NCI-H2196 treated with DMSO at 0.1 percent for 48 hours (cell line): Measurements from ENCODE around the gene CCR7.
"Not testable (repeated sequence)": the region's sequence is repeated elsewhere in the genome, so short reads cannot be mapped to it uniquely, and the experiment has no call there.

ENCODE experiments used
- DNase-seq: peaks from one replicate; lab custom pipeline; 2025; ENCODE audit not compliant: unreplicated experiment; lab: John Stamatoyannopoulos, UW

Gene CCR7

DNA sequence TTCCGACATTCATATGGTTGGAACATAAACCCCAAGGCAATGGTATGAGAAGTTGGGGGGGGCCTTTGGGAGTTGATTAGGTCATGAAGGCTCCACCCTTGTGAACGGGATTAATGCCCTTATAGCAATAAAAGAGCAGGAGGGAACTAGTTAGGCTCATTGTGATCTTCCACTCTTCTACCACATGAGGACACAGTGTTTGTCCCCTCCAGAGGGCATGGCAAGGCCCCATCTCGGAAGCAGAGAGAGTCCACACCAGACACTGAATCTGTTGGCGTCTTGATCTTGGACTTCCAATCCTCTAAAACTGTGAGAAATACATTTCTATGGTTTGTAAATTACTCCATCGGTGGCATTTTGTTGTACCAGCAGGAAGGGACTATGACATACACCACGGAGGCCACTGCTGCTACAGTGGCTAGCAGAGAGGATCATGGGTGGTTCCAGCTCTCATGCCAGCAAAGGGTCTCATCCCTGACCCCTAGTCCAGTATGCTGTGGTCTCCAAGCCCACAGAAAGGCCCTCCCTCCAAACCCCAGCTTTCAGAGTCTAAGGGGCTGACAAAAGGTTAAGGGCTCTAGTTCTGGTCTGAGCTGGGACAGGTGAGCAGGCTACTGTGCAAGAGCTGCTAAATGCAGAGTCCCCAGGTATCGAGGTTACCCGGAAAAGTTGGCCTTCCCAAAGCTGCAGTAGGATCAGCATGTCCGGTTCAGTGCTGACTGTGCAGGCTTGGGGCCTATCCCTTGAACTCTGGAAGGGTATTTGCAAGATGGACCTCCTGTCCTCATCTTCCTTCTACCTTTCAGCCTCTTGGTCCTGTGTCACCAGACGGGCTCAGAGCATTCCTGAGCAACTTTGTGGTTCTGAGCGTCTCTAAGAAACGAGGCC, 12.2 kb downstream of the CCR7 start:
- DNase-seq = no peak

DNA sequence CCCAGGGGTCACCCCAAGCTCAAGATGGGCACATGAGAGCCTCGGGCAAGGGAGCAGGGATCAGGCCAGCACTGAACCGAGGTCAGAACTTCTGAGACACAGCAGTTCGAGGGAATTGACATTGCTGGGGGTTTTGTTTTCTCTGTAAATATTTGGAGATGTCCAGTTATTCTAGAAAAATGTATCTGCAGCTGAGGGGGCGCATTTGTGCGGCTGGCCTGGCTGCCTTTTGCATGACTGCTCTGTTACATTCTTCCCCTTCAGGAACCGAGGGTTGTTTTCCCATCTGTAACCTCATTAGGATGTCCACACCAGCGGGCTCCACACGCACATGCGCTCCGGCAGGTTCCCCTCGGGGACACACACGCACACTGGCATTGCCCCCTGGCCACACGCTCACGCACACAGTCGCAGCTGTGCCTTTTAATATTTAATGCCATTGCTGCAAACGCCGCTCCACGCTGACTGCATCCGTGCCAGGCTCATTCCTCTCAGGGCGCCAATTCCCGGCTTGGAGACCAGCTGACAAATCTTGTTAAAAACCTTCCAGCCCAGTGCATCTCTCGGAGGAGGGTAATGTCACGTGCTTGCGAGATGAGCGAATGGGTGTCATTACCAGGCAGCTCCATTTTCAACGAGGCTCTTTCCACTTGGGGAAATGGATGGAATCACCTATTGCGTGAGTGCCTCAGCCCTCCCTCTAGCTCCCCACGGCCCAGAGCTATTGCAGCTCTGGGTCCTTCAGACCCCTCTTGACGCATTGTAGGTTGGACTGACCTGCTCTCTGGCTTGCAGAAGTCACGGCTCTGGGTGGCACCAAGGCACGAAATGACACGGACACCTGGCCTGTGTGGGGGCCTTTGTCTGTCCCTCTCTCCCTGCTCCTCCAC, 13.1 kb downstream of the CCR7 start:
- DNase-seq = no peak

GRCh38 chr17:40551091-40551878, 14.0 kb downstream of the CCR7 start:
- no peak for DNase-seq

GRCh38 chr17:40550608-40551007, 14.7 kb downstream of the CCR7 start:
- no peak for DNase-seq

GRCh38 chr17:40548982-40549685, 16.1 kb downstream of the CCR7 start:
- DNase-seq = peak; percentile 33

DNA sequence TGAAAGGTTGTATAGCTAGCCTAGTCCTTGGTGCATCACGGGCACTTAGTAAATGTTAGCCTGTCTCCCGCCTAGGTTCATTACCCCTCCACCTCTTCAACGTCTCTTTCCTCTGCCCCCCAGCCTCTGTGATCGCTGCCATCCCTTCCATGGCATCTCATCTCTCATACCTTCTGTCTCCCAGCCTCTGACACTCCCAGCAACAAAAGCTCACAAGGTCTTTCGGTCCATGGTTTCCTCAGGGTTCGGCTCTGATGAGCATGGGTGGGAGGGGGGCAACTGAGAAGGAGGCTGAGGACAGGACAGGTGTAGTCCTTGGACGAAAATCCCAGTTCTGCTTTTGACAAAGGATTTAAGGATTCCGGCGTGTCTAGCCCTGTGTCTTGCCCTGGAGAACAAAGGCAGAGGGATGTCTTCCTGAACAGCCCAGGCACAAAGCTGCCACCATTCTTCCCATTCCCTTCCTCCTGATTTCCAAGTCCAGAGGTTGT, 16.7 kb downstream of the CCR7 start:
- no peak for DNase-seq

DNA sequence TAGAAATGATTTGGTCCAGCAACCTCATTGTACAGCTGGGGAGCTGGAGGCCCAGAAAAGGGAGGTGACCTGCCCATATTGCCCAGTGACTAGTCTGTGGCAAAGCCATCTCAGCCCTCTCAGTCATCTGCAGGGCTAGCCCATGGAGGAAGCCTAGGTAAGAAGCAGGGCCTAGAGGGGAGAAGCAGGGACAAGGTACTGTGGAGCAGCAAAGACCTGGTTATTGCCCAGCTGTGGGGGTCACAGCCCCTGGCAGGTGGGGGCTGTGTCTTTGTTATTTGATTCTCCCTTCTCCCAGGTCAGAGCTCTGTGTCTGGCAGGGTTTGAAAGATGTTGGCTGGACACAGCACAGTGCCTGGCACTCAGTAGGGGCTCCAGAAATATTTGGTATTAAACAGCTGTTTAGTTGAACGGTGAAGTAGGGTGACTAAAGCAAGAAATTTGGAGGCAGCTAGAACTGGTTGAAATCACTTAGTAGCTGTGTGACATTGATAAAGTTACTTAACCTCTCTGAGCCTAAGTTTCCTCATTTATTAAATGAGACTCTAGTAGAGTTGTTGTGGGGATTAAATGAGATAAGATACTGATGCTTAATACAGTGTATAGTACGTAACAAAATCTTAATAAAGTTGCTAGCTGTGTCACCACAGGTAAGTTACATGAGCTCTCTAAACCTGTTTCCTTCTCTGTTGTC, 17.3 kb downstream of the CCR7 start:
- DNase-seq = no peak

DNA sequence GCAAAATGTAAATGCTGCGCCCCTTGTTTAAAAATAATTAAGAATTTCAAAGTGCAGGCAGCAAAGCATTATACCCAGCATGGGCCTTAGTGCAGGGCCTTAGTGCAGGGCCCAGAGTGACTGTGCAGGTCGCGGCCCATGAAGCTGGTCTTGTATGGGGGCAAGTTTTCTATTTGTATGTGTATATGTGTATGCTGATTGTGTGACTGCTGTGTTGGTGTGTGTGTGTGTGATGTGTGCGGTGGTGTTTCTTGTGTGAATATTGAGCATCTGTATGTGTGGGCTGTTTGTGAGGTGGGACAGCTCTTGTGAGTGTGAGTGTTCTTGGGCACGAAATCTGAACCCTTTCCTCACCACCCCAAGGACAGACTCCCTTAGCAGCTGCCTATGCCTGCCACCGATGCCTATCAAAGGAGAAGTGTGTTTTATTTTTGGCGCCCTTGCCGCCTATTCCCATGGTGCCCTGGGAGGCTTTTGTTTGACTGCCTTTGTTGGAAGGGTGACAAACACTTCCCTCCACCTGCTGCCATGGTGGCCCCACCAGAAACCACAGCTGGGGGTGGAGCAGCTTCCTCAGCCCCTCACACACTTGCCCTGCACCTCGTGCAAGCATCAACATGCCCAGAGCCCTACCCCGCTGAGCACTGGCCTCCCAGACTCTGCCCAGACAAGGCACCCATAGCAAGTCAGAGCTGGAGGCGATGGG, 18.0 kb downstream of the CCR7 start:
- peak; percentile 80 for DNase-seq

GRCh38 chr17:40546497-40546896, 18.8 kb downstream of the CCR7 start:
- not testable (repeated sequence) for DNase-seq

DNA sequence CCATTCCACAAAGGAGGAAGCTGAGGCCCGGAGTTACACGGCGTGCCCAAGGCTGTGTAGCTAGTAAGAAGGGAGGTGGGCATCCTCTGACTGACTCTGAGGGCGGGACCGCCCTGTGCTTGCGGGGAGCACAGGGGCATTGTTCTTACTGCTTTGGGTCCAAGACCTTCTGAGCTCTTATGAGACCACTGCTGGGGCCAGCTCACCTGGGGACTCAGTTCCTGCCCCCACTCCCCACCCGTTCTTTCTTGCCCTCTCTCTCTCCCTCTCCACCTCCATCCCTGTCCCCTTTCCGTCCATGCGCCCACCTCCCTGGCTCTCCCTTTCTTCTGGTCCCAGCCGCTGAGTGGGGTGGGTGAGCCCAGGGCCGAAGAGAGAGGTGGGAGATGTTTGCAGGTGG, 19.6 kb downstream of the CCR7 start:
- DNase-seq = no peak

DNA sequence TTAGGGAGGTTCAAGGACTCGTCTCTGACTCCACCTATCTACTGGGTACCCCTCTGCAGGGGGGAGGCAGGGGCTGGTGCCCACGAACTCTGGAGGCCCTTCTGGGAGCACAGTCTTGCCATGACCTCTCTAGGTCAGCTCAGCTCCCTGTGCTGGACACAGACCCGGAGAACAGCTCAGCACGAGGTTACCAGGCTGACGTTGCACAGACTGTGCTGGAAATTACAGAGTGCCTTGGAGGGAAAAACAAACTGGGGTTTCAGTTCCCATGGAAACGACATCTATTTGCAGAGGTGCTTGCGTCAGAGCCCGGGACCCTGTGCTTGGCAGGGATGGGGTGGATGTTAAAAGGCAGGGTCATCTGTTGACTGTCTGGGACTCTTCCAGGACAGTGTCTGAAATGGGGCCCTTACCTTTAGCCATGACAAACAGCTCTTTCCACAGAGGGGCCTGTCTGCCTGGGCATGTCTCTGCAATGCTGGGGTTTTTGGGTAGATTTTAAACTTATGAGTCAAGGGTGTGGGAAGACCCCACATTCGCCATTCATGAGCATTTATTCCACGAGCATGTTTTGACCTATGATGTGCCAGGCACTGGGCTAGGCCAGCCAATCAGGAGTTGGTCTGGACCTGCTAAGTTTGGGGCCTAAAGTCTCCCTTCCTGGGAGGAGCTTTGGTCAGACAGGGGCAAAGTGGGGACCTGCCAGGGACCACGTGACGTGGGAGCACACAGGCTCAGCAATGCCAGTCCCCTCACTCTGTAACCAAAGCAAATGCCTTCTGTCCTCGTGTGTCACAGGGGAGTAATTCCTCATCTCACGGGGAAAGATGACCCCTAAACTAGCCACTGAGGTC, 22.5 kb downstream of the CCR7 start:
- DNase-seq = no peak

DNA sequence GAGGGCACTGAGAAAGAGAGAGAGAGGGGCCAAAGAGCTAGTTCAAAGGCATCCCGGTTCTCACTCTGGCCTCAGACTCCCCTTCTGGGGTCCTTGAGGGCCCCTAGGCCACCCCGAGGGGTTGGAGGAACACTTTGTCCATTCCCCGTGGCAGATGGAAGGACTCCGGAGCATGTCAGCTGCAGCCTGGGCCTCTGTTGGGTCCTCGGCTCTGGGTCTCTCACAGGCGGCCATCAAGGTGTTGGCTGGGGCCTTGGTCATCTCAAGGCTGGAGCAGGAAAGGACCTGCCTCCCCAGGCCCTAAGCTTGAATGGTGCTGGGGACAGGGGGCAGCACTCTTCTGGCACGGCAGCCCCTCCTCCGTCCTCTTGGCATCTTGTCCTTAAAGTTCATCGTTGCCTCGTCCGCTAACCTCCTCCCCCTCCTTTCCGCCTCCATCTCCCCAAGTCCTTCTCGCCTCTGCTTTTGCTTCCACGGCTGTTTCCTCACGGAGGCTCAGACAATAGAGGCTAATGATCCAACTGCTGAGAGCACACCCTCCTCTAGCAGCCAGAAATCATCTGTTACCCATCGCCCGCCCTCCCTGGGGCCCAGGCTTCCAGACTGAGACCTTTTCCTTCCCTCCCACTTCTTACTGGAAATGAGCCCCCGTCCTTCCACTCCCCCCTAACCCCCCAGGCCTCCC, 23.3 kb downstream of the CCR7 start:
- DNase-seq = no peak

- DNase-seq = no peak
Observed at GRCh38 chr17:40541060-40541872, 24.0 kb downstream of the CCR7 start.

DNA sequence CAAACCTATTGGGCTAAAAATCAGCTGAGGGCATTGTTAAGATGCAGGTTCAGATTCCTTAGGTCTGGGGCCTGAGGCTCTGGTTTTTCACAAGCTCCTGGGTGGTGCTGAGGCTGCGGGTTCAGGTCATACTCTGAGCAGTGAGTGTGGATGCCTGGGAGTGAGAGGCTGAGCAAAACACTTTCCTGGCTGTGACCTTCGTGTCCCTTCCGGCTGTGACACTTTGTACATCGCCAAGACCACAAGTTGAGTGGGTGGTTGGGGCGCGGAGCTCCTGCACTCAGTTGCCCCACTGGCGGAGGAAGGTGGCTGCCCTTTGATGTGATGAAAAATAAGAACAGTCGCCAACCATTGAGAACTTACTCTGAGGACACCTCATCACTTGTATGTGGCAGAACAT, 24.8 kb downstream of the CCR7 start:
- DNase-seq = no peak

DNA sequence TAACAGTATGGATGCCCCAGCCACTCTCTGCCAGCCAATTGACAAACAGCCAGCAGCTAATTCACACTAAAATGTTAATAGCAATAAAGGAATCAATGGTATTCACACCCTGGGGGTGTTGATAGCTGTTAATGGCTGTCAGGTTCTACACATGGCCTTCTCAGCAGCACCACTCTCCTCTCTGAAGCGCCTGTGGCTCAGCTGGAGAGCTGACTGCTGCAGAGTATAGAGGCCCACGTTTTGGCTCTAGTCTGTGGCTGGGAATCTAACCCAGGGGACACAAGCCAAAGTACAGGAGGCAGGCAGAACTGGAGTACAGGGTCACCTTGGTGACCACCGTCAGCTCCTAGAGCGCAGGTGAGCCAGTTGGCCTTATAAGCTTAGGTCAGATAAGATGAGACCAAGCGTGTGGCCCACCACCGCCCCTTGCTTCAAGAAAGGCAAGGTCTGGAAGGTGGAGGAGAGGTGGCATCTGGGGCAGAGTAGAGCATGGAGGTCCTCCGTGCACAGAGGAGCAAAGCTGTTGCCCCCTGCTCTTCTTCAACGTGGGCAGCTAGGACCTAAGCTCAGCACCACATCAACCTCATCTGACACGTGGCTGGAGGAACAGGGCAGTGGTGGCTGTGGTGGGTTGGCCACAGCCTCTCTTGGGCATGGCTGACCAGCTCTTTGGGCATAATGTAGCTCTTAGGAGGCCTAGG, 25.4 kb downstream of the CCR7 start:
- DNase-seq = no peak
